GM19397 (cell line): ENCODE data around the gene DNMBP.
"Not testable (repeated sequence)": the region's sequence is repeated elsewhere in the genome, so short reads cannot be mapped to it uniquely, and the experiment has no call there.

Experiments used
- ATAC-seq: cut with Tn5 transposase; IDR thresholded peaks from one replicate; pipeline ENCODE4 v1.9.1; 2021; ENCODE audit warnings: mild to moderate bottlenecking, moderate library complexity; ENCODE audit not compliant: unreplicated experiment

The DNMBP gene

GRCh38 chr10:99870123-99870730, 139.5 kb downstream of the DNMBP start:
- no peak for ATAC-seq

- ATAC-seq: no peak
Observed at GRCh38 chr10:99869581-99870122, 140.1 kb downstream of the DNMBP start.

- ATAC-seq: not testable (repeated sequence)
Observed at GRCh38 chr10:99867250-99867649, 142.5 kb downstream of the DNMBP start.

GRCh38 chr10:99863535-99864240, 146.1 kb downstream of the DNMBP start:
- not testable (repeated sequence) for ATAC-seq

GRCh38 chr10:99860466-99860865, 149.3 kb downstream of the DNMBP start:
- ATAC-seq: no peak

- ATAC-seq: no peak
Observed at GRCh38 chr10:99859585-99859984, 150.2 kb downstream of the DNMBP start.

GRCh38 chr10:99858849-99859248, 150.9 kb downstream of the DNMBP start:
- no peak for ATAC-seq

- no peak for ATAC-seq
Observed at GRCh38 chr10:99855479-99856071, 154.2 kb downstream of the DNMBP start.

GRCh38 chr10:99854860-99855259, 154.9 kb downstream of the DNMBP start:
- no peak for ATAC-seq

GRCh38 chr10:99853655-99854054, 156.1 kb downstream of the DNMBP start:
- ATAC-seq: no peak

- no peak for ATAC-seq
Observed at GRCh38 chr10:99852481-99853213, 157.1 kb downstream of the DNMBP start.

- no peak for ATAC-seq
Observed at GRCh38 chr10:99851825-99852224, 157.9 kb downstream of the DNMBP start.

GRCh38 chr10:99850767-99851340, 158.9 kb downstream of the DNMBP start:
- ATAC-seq: no peak

GRCh38 chr10:99850021-99850766, 159.6 kb downstream of the DNMBP start:
- ATAC-seq: no peak

- no peak for ATAC-seq
Observed at GRCh38 chr10:99849536-99849935, 160.2 kb downstream of the DNMBP start.

GRCh38 chr10:99849057-99849456, 160.7 kb downstream of the DNMBP start:
- ATAC-seq: no peak

GRCh38 chr10:99845837-99846382, 163.8 kb downstream of the DNMBP start:
- no peak for ATAC-seq

GRCh38 chr10:99844433-99844955, 165.3 kb downstream of the DNMBP start:
- ATAC-seq: no peak

- no peak for ATAC-seq
Observed at GRCh38 chr10:99843310-99843709, 166.4 kb downstream of the DNMBP start.

GRCh38 chr10:99841746-99842145, 168.0 kb downstream of the DNMBP start:
- ATAC-seq: no peak
